ENCODE results near the gene SUMO4.

Gene SUMO4

GRCh38 chr6:149431905-149432775, 32.1 kb downstream of the SUMO4 start:
- peak; percentile 33 to 97 (median 82) for DNase-seq

GRCh38 chr6:149433405-149433804, 33.3 kb downstream of the SUMO4 start:
- no peak for DNase-seq

- DNase-seq: no peak
Observed at GRCh38 chr6:149433881-149434280, 33.8 kb downstream of the SUMO4 start.

DNA sequence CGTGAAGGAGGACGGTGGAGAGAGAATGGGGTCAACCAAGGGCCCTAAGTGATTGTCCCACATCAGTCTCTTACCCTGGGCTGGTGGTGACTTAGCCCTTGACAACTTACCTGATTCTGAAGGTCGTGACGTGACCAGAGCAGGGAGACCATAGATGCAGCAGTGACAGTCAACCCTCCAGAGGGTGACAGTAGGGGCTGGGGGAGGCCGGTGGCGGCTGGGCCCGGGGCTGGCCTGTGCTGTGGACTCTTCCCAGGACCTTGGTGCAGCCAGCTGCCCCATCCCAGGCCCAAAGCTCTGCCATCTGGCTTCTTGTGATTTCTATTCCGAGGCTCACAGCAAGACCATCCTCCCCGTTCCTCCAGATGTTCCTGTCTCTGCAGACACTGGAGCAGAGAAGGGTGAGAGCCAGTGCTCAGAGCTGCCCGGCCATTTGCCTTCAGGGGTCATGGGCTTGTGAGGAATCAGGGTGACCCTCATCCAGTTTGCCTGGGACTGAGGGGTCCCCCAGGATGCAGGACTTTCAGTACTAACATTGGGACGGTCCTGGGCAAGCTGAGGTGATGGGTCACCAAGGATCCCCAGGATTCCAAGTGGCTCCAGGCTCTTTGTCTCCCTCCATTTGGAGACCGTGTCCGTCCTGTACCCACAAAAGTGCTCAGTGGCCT, 36.0 kb downstream of the SUMO4 start:
- DNase-seq: no peak

DNA sequence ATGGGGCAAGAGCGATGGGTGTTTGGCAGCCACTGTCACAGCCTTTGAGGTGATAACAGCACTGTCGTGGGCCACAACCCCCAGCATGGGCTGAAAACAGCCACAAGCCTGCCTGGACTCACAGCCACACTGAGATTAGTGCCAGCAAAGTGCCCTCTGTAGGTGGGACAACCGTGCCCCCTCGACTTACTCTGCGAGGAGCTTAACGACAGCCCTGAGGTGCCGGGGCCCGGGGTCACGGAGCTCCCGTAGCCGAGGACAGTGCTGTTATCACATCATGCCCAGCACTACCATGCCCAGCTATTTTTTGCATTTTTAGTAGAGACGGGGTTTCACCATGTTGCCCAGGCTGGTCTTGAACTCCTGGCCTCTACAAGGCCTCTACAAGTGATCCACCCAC, 36.6 kb downstream of the SUMO4 start:
- no peak for DNase-seq

GRCh38 chr6:149437212-149437611, 37.1 kb downstream of the SUMO4 start:
- no peak for DNase-seq

- DNase-seq: peak in 1 of 51 donors; percentile 31
Observed at GRCh38 chr6:149438855-149439254, 38.8 kb downstream of the SUMO4 start.

DNA sequence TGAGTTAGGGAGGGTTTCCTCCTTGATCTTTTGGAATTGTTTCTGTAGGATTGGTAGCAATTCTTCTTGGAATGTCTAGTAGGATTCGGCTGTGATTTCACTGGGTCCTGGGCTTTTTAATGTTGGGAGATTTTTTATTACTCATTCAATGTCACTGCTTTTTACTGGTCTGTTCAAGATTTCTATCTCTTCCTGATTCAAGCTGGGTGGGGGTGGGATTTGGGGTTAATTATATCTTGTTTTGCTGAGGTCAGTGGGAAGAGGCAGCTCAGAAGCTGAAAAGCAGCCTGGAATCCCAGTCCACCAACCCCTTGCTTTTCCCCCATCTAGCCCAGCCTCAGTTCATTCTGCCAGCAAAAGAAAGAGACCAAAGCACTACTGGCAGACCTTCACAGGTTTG, 39.6 kb downstream of the SUMO4 start:
- no peak for DNase-seq

DNA sequence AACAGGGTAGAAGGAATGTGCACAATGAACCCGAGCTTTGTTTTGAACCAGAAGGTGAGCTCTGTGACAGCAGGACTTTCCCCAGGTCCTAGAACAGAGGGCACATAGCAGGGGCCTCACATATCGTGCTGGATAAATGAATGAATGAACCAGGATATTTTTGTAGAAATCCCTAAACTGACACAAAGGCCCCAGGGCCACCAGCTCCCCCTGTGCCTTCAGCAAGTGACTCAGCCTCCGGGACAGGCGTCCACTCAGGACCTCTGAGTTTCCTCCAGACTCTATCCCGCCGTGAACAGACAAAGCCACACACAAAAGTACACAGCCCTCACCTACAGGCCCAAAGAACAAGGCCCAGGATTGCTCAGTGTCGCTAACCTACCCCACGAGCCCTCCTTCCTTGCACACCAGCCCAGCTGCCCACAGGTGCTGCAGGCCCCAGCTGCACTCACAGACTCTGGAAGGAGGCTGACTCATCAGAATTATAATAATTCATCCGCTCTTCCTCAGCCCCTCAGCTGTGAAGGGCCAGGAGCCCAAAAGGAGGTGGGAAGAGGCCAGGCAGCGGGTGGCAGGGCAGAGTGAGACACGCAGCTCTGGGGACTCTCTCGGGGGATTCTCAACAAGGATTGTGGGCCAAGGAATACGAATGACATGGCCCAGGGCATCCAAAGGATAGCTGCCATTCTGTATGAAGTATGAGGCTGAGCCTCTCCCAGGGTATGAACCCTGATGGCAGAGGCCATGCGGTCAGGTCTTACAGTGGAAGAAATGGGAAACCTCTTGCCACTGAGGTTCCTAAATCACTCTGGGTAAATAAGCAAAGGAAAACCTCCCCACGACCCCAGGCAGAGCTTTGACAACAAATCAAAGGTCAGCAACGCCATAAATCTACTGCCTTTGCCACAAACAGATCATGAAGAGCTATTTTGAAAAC, 40.9 kb downstream of the SUMO4 start:
- DNase-seq: no peak

DNA sequence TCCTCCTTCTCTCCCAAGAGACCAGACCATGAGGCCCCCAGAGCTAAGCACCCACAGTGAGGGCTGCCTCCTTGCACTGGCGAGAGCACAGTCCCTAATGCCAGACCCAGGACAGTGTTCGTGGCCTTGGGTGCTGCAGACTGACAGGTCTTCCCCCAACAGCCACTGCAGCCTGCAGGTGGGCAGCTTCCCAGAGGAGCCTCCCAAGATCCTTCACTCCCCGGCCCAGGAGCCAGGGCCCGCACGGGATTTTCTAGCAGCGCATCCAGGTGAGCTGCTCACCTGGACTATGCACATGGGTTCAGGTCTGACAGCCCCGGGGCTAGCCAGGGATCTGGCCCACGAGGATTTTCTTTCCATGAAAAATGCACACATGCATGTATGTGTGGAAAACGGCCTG, 41.7 kb downstream of the SUMO4 start:
- DNase-seq: no peak

- DNase-seq: peak in 26 of 51 donors; percentile 1 to 73 (median 38)
Observed at GRCh38 chr6:149443411-149444181, 43.5 kb downstream of the SUMO4 start.

- DNase-seq: peak in 1 of 51 donors; percentile 18
Observed at GRCh38 chr6:149444360-149445094, 44.5 kb downstream of the SUMO4 start.

GRCh38 chr6:149445095-149445466, 45.0 kb downstream of the SUMO4 start:
- DNase-seq: no peak

GRCh38 chr6:149445573-149445972, 45.5 kb downstream of the SUMO4 start:
- no peak for DNase-seq

DNA sequence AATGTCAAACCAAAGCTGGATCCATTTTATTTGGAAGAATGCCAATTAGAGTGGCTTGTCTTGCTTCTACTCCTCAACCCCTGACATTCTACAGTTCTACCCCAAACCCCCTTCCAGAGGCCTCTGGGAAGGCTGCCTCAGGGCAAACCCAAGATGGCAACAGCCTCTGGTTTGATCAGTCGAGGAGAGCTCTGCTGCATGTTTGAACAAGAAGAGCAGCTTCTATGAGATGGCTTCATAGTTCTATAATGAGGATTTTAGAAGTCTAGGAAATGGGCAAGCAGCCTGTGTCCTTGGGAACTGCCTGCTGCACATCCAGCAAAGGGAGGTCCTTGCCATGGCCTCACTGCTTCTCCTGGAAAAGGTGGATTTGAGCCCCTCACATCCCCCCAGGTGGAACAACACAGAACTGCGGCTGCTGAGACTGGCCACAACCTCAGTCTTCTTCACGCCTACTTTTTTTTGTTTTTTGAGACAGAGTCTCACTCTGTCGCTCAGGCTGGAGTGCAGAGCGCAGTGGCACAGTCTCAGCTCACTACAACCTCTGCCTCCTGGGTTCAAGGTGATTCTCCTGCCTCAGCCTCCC, 46.8 kb downstream of the SUMO4 start:
- no peak for DNase-seq

DNA sequence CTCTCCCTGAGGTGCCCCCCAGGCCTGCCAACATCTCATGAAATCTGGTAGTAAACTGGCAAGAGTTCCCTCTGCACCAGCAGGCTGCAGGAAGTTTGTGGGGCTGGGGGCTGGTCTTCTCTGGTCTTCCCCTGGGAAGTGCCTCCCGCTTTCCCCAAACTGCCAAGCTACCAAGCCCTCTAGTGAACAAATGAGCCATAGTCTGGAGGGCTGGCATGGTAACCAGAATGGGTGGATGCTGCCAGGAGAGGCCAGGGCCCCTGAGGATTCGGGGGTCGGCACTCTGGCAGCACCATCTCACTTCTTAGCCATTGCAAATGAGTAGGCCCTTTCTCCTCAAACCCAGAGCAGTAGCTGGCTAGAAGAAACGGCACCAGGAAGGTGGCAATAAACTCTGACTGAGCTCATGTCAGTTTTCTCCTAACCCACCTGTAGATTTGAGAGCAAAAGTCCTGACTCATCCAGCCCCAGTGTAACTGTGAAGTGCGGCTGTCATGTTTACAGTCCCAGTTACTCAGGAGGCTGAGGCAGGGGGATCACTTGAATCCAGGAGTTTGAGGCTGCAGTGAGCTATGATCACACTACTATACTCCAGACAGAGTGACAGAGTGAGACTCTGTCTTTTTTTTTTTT, 48.9 kb downstream of the SUMO4 start:
- DNase-seq: no peak

DNA sequence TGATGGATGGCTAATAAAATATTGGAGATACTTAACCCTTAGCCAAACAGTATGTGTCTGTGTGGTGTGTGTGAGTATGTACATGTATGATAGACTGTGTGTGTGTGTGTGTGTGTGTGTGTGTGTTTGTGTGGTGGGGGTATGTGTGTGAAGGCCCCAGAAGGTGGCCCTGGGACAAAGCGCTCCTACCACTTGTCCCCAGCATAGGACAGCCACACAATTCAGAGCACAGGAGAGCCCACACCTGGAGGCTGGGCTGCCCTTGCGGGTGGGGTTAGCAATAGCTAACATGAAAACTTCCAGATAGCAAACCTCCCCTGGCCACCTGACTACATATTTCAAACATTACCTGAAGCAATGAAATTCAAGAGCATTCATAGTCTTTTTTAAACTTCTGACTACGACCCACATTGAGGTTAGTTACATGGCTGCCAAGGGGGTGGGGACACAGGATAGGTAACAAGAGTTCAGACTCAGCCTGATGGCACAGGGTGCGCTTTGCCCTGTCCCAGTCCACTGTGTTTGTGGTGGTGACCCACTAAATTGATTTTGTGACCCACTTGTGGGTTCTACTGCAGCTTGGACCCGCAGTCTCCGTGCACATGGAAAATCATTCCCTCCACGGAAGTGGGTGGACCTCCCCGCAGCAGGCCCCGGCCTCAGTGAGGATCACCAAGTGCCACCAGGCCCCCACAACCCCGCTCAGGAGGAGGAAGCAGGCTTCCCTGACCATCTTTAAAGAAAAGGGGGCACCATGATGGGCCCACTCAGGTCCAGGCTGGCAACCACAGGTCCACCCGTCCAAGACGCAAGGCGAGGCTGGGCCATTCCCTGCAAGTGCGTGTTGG, 50.0 kb downstream of the SUMO4 start:
- DNase-seq: no peak

Measured in hypothalamus (tissue), 51 donors.